ENCODE results near the gene NKAPL.

Gene NKAPL

GRCh38 chr6:28217890-28218289 lies 41.2 kb upstream of the NKAPL start:
- H3K4me3 ChIP-seq (replicated peaks in 1 of 2; ENCODE audit: low read depth in 2 of 2, low read length in 2 of 2): no peak overlapping the region
- DNase-seq (ENCODE audit: low read depth in 2 of 2): no peak
- no peak for TF ChIP-seq CTCF (IDR thresholded peaks at IDR 0.05; ENCODE audit: low read depth, low read length)

GRCh38 chr6:28218312-28219248 lies 40.5 kb upstream of the NKAPL start:
- peak; percentile 68 to 70 for DNase-seq (ENCODE audit: low read depth in 2 of 2)
- peak overlapping the region; percentile 58 for H3K4me3 ChIP-seq (replicated peaks in 1 of 2; ENCODE audit: low read depth in 2 of 2, low read length in 2 of 2)
- TF ChIP-seq CTCF (IDR thresholded peaks at IDR 0.05; ENCODE audit: low read depth, low read length): no peak

GRCh38 chr6:28220257-28221133 lies 38.6 kb upstream of the NKAPL start:
- no peak for DNase-seq (ENCODE audit: low read depth in 2 of 2)
- no peak for TF ChIP-seq CTCF (IDR thresholded peaks at IDR 0.05; ENCODE audit: low read depth, low read length)
- H3K4me3 ChIP-seq (replicated peaks in 1 of 2; ENCODE audit: low read depth in 2 of 2, low read length in 2 of 2): no peak overlapping the region

DNA sequence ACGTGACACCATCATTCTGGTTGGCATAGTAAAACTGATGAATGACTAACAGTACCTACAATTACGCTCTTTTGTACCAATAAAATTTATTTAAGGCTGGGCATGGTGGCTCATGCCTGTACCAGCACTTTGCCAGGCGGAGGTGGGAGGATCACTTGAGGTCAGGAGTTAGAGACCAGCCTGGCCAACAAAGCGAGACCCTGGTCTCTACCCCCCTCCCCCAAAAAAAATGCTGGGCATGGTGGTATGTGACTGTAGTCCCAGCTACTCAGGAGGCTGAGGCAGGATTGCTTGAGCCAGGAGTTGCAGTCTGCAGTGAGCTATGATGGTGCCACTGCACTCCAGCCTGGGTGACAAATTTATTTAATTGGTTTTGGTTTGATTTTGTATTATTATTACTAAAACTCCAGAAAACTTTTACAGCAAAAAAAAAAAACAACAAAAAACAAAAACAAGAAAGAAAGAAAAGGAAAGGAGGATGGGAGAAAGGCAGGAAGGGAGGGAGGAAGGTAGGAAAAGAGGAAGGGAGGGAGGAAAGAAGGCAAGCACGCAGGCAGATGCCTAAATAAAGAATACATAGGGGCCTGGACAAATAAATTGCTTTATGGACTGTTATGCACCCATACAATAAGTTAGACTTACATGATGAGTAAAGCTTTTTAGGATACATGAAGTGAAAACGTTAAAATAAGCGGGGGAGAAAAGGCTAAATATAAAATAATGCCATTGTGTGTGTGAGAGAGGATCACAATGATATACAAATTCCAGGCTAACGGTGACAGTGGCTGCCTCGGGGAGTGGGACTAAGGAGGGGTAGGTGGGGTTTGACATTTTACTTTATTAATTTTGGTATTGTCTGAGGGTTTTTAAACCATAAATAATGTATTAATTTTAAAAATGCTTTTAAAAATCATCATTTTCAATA lies 34.7 kb upstream of the NKAPL start:
- DNase-seq (ENCODE audit: low read depth in 2 of 2): no peak
- TF ChIP-seq CTCF (IDR thresholded peaks at IDR 0.05; ENCODE audit: low read depth, low read length): no peak
- peak overlapping the region; percentile 74 to 84 for H3K4me3 ChIP-seq (replicated peaks in 1 of 2; ENCODE audit: low read depth in 2 of 2, low read length in 2 of 2)

GRCh38 chr6:28225056-28225834 lies 33.9 kb upstream of the NKAPL start, which contains the start of gene ZSCAN9:
Gene ZSCAN9, plus strand, starts transcription at chr6:28225275. Its CDS starts 1,810 bp downstream, at chr6:28227085.
- TF ChIP-seq CTCF (IDR thresholded peaks at IDR 0.05; ENCODE audit: low read depth, low read length): no peak
- peak; percentile 92 to 93 for DNase-seq (ENCODE audit: low read depth in 2 of 2)
- H3K4me3 ChIP-seq (replicated peaks in 1 of 2; ENCODE audit: low read depth in 2 of 2, low read length in 2 of 2): peak within 1 kb of the TSS; percentile 74 to 84
